Kidney capillary endothelial cell (primary cell): ENCODE measurements around the gene F2R.
A peak's percentile ranks its signal among the peaks of the same experiment; 100 is the strongest.
"Not testable (repeated sequence)": the region's sequence is repeated elsewhere in the genome, so short reads cannot be mapped to it uniquely, and the experiment has no call there.

Experiments
- DNase-seq: peaks from one replicate; pipeline ENCODE4 v3.0.0-alpha.2; 2018; ENCODE audit warnings: low spot score

The F2R gene

GRCh38 chr5:76715736-76716455 is at the start of gene F2R:
Gene F2R, plus strand, starts transcription at chr5:76716126. Its CDS starts 182 bp downstream, at chr5:76716308.
- DNase-seq, result peak; percentile 77

- DNase-seq, result no peak
These were observed 48.4 kb upstream of the F2R start for GRCh38 chr5:76667495-76667894.

- no peak for DNase-seq
These were observed 46.7 kb upstream of the F2R start for GRCh38 chr5:76669245-76669644.

GRCh38 chr5:76670508-76670907 is 45.4 kb upstream of the F2R start:
- no peak for DNase-seq

- DNase-seq, result no peak
These were observed 43.7 kb upstream of the F2R start for GRCh38 chr5:76672242-76672641.

- no peak for DNase-seq
These were observed 42.8 kb upstream of the F2R start for GRCh38 chr5:76673125-76673524.

GRCh38 chr5:76674330-76675066 is 41.4 kb upstream of the F2R start:
- DNase-seq, result no peak

- no peak for DNase-seq
These were observed 40.6 kb upstream of the F2R start for GRCh38 chr5:76675364-76675763.

- no peak for DNase-seq
These were observed 38.0 kb upstream of the F2R start for GRCh38 chr5:76677849-76678472.

- no peak for DNase-seq
These were observed 36.7 kb upstream of the F2R start for GRCh38 chr5:76679231-76679630.

GRCh38 chr5:76680826-76681225 is 35.1 kb upstream of the F2R start:
- not testable (repeated sequence) for DNase-seq

GRCh38 chr5:76681287-76681686 is 34.6 kb upstream of the F2R start:
- no peak for DNase-seq

- DNase-seq, result no peak
These were observed 33.5 kb upstream of the F2R start for GRCh38 chr5:76682387-76682786.

GRCh38 chr5:76683816-76684731 is 31.9 kb upstream of the F2R start:
- DNase-seq, result no peak

GRCh38 chr5:76684756-76685519 is 31.0 kb upstream of the F2R start:
- no peak for DNase-seq

GRCh38 chr5:76685704-76686103 is 30.2 kb upstream of the F2R start:
- DNase-seq, result no peak

GRCh38 chr5:76688212-76688611 is 27.7 kb upstream of the F2R start:
- no peak for DNase-seq

GRCh38 chr5:76688836-76689235 is 27.1 kb upstream of the F2R start:
- DNase-seq, result no peak

GRCh38 chr5:76689321-76690036 is 26.4 kb upstream of the F2R start:
- peak; percentile 92 for DNase-seq

GRCh38 chr5:76690037-76690679 is 25.8 kb upstream of the F2R start:
- no peak for DNase-seq
